Vagina (tissue), 2 donors: Measurements from ENCODE around the gene DBNDD2.

ENCODE experiments used
- POLR2A ChIP-seq, 2 donors: fragments of 450-650 bp; IDR thresholded peaks; one replicate each; pipeline ENCODE4 v1.6.1; 2017; ENCODE audit warnings: antibody characterized with exemption in 2 of 2, mild to moderate bottlenecking in 2 of 2, moderate library complexity in 2 of 2
- POLR2AphosphoS5 ChIP-seq, 2 donors: sonication (generic); formaldehyde crosslinking; IDR thresholded peaks; one replicate each; pipeline ENCODE4 v1.9.0; 2017; ENCODE audit warnings: antibody characterized with exemption in 2 of 2, mild to moderate bottlenecking in 2 of 2, low read depth in 1 of 2; ENCODE audit not compliant: insufficient read depth in 1 of 2
- TF ChIP-seq, protein P1 (sequence below), 3 experiments: fragments of 450-650 bp in 2 of 3; fragments of 200-600 bp in 1 of 3; sonication (generic) in 1 of 3; IDR thresholded peaks; one replicate each; pipeline ENCODE4 v1.5.1; 2017 to 2019; ENCODE audit warnings: antibody characterized with exemption in 3 of 3, mild to moderate bottlenecking in 2 of 3, moderate library complexity in 2 of 3

DNA sequence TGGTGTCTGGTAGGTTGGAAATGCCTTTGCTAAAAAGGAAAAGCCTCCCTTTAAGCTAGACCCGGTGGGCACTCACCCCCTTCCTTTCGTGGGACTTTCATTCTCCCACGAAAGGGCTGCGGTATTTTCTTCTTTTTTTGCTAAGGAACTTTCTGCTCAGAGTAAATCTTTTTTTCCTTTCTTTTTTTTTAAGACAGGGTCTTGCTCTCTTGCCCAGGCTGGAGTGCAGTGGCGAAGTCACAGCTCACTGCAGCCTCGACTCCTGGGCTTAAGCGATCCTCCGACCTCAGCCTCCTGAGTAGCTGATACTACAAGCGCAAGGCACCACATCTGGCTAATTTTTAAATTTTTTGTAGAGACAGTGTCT, 34.0 kb upstream of the DBNDD2 start:
- TF ChIP-seq, protein P1, sequence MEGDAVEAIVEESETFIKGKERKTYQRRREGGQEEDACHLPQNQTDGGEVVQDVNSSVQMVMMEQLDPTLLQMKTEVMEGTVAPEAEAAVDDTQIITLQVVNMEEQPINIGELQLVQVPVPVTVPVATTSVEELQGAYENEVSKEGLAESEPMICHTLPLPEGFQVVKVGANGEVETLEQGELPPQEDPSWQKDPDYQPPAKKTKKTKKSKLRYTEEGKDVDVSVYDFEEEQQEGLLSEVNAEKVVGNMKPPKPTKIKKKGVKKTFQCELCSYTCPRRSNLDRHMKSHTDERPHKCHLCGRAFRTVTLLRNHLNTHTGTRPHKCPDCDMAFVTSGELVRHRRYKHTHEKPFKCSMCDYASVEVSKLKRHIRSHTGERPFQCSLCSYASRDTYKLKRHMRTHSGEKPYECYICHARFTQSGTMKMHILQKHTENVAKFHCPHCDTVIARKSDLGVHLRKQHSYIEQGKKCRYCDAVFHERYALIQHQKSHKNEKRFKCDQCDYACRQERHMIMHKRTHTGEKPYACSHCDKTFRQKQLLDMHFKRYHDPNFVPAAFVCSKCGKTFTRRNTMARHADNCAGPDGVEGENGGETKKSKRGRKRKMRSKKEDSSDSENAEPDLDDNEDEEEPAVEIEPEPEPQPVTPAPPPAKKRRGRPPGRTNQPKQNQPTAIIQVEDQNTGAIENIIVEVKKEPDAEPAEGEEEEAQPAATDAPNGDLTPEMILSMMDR (IDR thresholded peaks at IDR 0.05) = peak in 1 of 3 experiments; percentile 10
- TF ChIP-seq POLR2A (IDR thresholded peaks at IDR 0.05) (no peak), POLR2AphosphoS5 (IDR thresholded peaks at IDR 0.05; ENCODE audit: insufficient read depth in 1 of 2, low read depth in 1 of 2) (no peak)
